ENCODE measurements around the gene MOAP1.

DNA sequence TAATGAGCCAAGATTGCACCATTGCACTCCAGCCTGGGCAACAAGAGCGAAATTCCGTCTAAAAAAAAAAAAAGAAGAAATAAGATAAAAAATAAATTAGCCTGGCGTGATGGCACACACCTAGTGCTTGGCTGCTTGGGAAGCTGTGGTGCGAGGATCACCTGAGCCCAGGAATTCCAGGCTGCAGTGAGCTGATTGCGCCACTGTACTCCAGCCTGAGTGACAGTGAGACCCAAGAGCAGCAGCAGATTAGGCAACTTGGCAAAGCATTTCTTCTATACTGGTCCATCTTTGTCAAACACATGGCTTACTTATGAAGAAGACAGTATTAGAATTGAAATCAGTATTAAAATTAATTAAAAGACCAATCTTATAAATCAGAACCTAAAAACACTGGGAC is 15.9 kb upstream of the MOAP1 start:
- TF ChIP-seq RFX5 (IDR thresholded peaks at IDR 0.05): no peak
- no peak for TF ChIP-seq EP300 (IDR thresholded peaks at IDR 0.05)
- no peak for TF ChIP-seq RARB (CRISPR knock-in tag; IDR thresholded peaks at IDR 0.05)
- no peak for TF ChIP-seq CHD4 (IDR thresholded peaks at IDR 0.05; ENCODE audit: borderline replicate concordance)
- TF ChIP-seq, protein P1, sequence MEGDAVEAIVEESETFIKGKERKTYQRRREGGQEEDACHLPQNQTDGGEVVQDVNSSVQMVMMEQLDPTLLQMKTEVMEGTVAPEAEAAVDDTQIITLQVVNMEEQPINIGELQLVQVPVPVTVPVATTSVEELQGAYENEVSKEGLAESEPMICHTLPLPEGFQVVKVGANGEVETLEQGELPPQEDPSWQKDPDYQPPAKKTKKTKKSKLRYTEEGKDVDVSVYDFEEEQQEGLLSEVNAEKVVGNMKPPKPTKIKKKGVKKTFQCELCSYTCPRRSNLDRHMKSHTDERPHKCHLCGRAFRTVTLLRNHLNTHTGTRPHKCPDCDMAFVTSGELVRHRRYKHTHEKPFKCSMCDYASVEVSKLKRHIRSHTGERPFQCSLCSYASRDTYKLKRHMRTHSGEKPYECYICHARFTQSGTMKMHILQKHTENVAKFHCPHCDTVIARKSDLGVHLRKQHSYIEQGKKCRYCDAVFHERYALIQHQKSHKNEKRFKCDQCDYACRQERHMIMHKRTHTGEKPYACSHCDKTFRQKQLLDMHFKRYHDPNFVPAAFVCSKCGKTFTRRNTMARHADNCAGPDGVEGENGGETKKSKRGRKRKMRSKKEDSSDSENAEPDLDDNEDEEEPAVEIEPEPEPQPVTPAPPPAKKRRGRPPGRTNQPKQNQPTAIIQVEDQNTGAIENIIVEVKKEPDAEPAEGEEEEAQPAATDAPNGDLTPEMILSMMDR (IDR thresholded peaks at IDR 0.05): no peak
- TF ChIP-seq ZSCAN20 (CRISPR knock-in tag; IDR thresholded peaks at IDR 0.05): no peak
- TF ChIP-seq ESRRA (IDR thresholded peaks at IDR 0.05; ENCODE audit: borderline replicate concordance, low read length): no peak
- TF ChIP-seq, protein P2, sequence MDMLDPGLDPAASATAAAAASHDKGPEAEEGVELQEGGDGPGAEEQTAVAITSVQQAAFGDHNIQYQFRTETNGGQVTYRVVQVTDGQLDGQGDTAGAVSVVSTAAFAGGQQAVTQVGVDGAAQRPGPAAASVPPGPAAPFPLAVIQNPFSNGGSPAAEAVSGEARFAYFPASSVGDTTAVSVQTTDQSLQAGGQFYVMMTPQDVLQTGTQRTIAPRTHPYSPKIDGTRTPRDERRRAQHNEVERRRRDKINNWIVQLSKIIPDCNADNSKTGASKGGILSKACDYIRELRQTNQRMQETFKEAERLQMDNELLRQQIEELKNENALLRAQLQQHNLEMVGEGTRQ (IDR thresholded peaks at IDR 0.05): no peak
- TF ChIP-seq POLR2A (IDR thresholded peaks at IDR 0.05; ENCODE audit: low read length): no peak
- TF ChIP-seq HOXB5 (CRISPR knock-in tag; IDR thresholded peaks at IDR 0.05): no peak
- TF ChIP-seq CEBPB (IDR thresholded peaks at IDR 0.05): peak in 1 of 2 experiments; percentile 13; a peak in 1 of 4 replicates
